ENCODE data around the gene CD247.

DNA sequence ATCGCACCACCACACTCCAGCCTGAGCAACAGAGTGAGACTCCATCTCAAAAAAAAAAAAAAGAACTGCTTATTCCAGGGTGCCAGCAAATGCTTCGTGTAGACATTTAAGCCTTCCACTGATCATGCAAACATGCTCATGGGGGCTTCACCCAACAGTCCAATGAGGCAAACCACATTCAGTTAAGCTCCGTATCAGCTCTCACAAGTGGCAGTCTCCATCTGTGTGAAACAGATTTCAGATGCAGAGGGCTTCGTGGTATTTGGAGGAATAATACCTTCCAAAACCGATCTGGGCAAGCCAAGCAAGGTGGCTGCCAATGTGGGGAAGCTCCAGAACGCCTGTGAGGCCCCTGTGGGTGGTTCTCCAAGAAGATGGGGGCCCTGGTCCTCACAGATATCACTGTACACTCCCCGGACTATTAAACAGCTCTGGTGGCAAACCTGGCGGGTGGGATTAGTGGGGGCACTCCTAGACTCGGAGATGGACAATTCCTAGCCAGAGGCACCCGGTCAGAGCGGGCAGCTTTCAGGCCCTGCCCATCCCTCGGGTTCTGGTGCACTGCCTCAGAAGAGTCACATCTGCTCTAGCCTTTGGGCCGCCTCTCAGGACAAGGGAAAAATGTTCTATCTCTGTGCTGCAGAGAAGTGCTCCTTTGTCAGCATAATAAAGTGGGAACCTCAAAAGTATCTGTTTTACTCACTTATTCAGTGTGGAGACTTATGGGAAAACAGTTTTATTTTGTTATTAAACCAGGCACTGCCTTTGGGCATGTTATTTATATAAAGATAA lies 25.1 kb upstream of the CD247 start:
- TF ChIP-seq, protein P1, sequence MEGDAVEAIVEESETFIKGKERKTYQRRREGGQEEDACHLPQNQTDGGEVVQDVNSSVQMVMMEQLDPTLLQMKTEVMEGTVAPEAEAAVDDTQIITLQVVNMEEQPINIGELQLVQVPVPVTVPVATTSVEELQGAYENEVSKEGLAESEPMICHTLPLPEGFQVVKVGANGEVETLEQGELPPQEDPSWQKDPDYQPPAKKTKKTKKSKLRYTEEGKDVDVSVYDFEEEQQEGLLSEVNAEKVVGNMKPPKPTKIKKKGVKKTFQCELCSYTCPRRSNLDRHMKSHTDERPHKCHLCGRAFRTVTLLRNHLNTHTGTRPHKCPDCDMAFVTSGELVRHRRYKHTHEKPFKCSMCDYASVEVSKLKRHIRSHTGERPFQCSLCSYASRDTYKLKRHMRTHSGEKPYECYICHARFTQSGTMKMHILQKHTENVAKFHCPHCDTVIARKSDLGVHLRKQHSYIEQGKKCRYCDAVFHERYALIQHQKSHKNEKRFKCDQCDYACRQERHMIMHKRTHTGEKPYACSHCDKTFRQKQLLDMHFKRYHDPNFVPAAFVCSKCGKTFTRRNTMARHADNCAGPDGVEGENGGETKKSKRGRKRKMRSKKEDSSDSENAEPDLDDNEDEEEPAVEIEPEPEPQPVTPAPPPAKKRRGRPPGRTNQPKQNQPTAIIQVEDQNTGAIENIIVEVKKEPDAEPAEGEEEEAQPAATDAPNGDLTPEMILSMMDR (IDR thresholded peaks at IDR 0.05) = no peak
- TF ChIP-seq EZH2phosphoT487 (IDR thresholded peaks at IDR 0.05) = no peak
